SK-N-SH (cell line): ENCODE results near the gene RCSD1. TPM values are rescaled to one million over a fixed set of nuclear protein-coding genes. Genes with fewer than 3 reads are reported as not detected.

ENCODE experiments used
- CTCF ChIA-PET: fragments of 300-600, 350-600 bp; formaldehyde crosslinking; extraction: SDS; loops from one replicate; lab custom pipeline; 2021; lab: Yijun Ruan, JAX
- POLR2A ChIA-PET: fragments of 350-600 bp; sonication (Branson Sonifier 250); formaldehyde crosslinking; extraction: SDS; loops from one replicate; lab custom pipeline; 2020; ENCODE audit warnings: antibody characterized with exemption, inconsistent platforms; lab: Yijun Ruan, JAX
- DNase-seq: peaks from one replicate; pipeline ENCODE4 v3.0.0; 2012
- H2AFZ ChIP-seq: fragments of 200-600 bp; sonication (generic); 2 replicates; pipeline ENCODE4 v1.8.1; 2016; ENCODE audit warnings: antibody characterized with exemption, mild to moderate bottlenecking, low read depth
- H3F3A ChIP-seq: fragments of 200-600 bp; sonication (generic); replicated peaks from 2 replicates; pipeline ENCODE3; 2016; ENCODE audit warnings: antibody characterized with exemption, mild to moderate bottlenecking; ENCODE audit not compliant: insufficient read depth
- H3K27ac ChIP-seq, 2 experiments: fragments of 200-500 bp in 1 of 2; fragments of 200-600 bp in 1 of 2; sonication (Bioruptor generic) in 1 of 2; sonication (generic), shearing (Covaris generic) in 1 of 2; 2 replicates each; pipeline versions ENCODE4 v1.5.1 to v1.6.1; 2014 to 2016; ENCODE audit warnings: low read depth in 2 of 2, inconsistent platforms in 1 of 2, low read length in 1 of 2, mild to moderate bottlenecking in 1 of 2, mixed read lengths in 1 of 2
- H3K27me3 ChIP-seq: fragments of 200-600 bp; sonication (generic), shearing (Covaris generic); 2 replicates; pipeline ENCODE4 v1.6.1; 2016; ENCODE audit warnings: mixed run types; ENCODE audit not compliant: insufficient read depth
- H3K36me3 ChIP-seq, 2 experiments: fragments of 200-500 bp in 1 of 2; fragments of 200-600 bp in 1 of 2; sonication (Bioruptor generic) in 1 of 2; sonication (generic) in 1 of 2; replicated peaks in 1 of 2; 2 replicates each; pipeline versions ENCODE3 to v1.5.1; 2014 to 2016; ENCODE audit warnings: low read length in 1 of 2, mild to moderate bottlenecking in 1 of 2; ENCODE audit not compliant: insufficient read depth in 2 of 2, control insufficient read depth in 1 of 2
- H3K4me1 ChIP-seq, 2 experiments: fragments of 200-500 bp in 1 of 2; fragments of 200-600 bp in 1 of 2; sonication (Bioruptor generic) in 1 of 2; sonication (generic), shearing (Covaris generic) in 1 of 2; 2 replicates each; pipeline versions ENCODE4 v1.5.1 to v1.6.1; 2014 to 2016; ENCODE audit warnings: low read depth in 1 of 2, low read length in 1 of 2, mixed run types in 1 of 2; ENCODE audit not compliant: insufficient read depth in 2 of 2, control insufficient read depth in 1 of 2
- H3K4me2 ChIP-seq: fragments of 200-600 bp; sonication (generic), shearing (Covaris generic); 2 replicates; pipeline ENCODE4 v1.6.1; 2017; ENCODE audit warnings: mixed run types
- H3K4me3 ChIP-seq, 2 experiments: fragments of 200-500 bp in 1 of 2; fragments of 200-600 bp in 1 of 2; sonication (Bioruptor generic) in 1 of 2; sonication (generic), shearing (Covaris generic) in 1 of 2; 2 replicates each; pipeline versions ENCODE4 v1.5.1 to v1.8.1; 2014 to 2016; ENCODE audit warnings: low read depth in 2 of 2, inconsistent platforms in 1 of 2, low read length in 1 of 2, mild to moderate bottlenecking in 1 of 2, mixed read lengths in 1 of 2, moderate library complexity in 1 of 2
- H3K79me2 ChIP-seq: fragments of 200-600 bp; sonication (generic); 2 replicates; pipeline ENCODE4 v1.8.1; 2017; ENCODE audit warnings: mild to moderate bottlenecking; ENCODE audit not compliant: insufficient read depth
- H3K9ac ChIP-seq: fragments of 200-600 bp; sonication (generic); 2 replicates; pipeline ENCODE4 v1.6.1; 2017; ENCODE audit warnings: mixed run types
- H3K9me2 ChIP-seq: fragments of 200-600 bp; sonication (generic); 2 replicates; pipeline ENCODE4 v1.6.1; 2017; ENCODE audit warnings: mixed run types
- H3K9me3 ChIP-seq: fragments of 200-600 bp; sonication (generic); 2 replicates; pipeline ENCODE4 v1.6.1; 2017; ENCODE audit warnings: mixed run types, mild to moderate bottlenecking, moderate library complexity
- H4K20me1 ChIP-seq: fragments of 200-600 bp; sonication (generic); 2 replicates; pipeline ENCODE4 v1.6.1; 2017; ENCODE audit warnings: mild to moderate bottlenecking, mixed run types; ENCODE audit not compliant: insufficient read depth
- CTCF ChIP-seq: fragments of 200-600 bp; sonication (generic); IDR thresholded peaks from 2 replicates; pipeline ENCODE4 v1.6.1; 2017; ENCODE audit warnings: antibody characterized with exemption, mild to moderate bottlenecking, moderate library complexity
- FOXM1 ChIP-seq: IDR thresholded peaks from 2 replicates; pipeline ENCODE4 v1.4.0; 2012; ENCODE audit warnings: low read depth, mild to moderate bottlenecking
- JUND ChIP-seq: IDR thresholded peaks from 2 replicates; pipeline ENCODE4 v1.4.0; 2012
- NRF1 ChIP-seq: IDR thresholded peaks from 2 replicates; pipeline ENCODE4 v1.6.1; 2012; ENCODE audit warnings: low read depth, mild to moderate bottlenecking, low read length
- RAD21 ChIP-seq: IDR thresholded peaks from 2 replicates; pipeline ENCODE4 v1.6.1; 2012; ENCODE audit warnings: mild to moderate bottlenecking, low read length
- RFX5 ChIP-seq: IDR thresholded peaks from 2 replicates; pipeline ENCODE4 v1.6.1; 2012; ENCODE audit warnings: mild to moderate bottlenecking, improper control_type of control experiment, low read length
- RXRA ChIP-seq: IDR thresholded peaks from 2 replicates; pipeline ENCODE4 v1.4.0; 2012; ENCODE audit warnings: low read depth, mild to moderate bottlenecking, borderline replicate concordance
- SMC3 ChIP-seq: IDR thresholded peaks from 2 replicates; pipeline ENCODE4 v1.6.1; 2012; ENCODE audit warnings: low read depth, low read length, improper control_type of control experiment
- TCF12 ChIP-seq: IDR thresholded peaks from 2 replicates; pipeline ENCODE4 v1.4.0; 2012
- WGBS: methylation state at CpG from one replicate; pipeline ENCODE4 v1.1.6; 2017; ENCODE audit warnings: low lambda C conversion rate; 5-methylcytosine and 5-hydroxymethylcytosine counted together
- polyA plus RNA-seq, 3 experiments: library from polyadenylated mRNA; depleted of rRNA; stranded (reverse); fragments of >200 nt; gene quantifications; 2 replicates each; pipeline ENCODE4 v1.2.3, GENCODE V29; 2012
- TF ChIP-seq, protein P1 (sequence below): IDR thresholded peaks from 2 replicates; pipeline ENCODE4 v1.4.0; 2012; ENCODE audit warnings: low read depth, borderline replicate concordance

The RCSD1 gene
- polyA plus RNA-seq, 1 of the 3 experiments (the other 2 are of a cell fraction), result 0.02 TPM

GRCh38 chr1:167687919-167688519, 58.0 kb downstream of the RCSD1 start:
- no peaks in the 10 kb centered on the region for H3K9me3 ChIP-seq
- ChIA-PET POLR2A (interaction anchor here (0.7 kb wide), 1 partner anchor 88 kb away, joined by 3 read pairs; no protein-coding TSS in a partner anchor), CTCF (interaction anchor here (0.5 to 3.9 kb wide), 49 partner anchors 8 to 625 kb away, joined by 3 to 80 read pairs (median 4); partner anchors contain the start of gene CREG1)
- H3F3A ChIP-seq, result peaks cover 4% of the 10 kb centered on the region
- H3K27me3 ChIP-seq, result no peaks in the 10 kb centered on the region
- no peak; the same call in 1 of the 2 replicates for TF ChIP-seq RFX5
- peak; percentile 95 for TF ChIP-seq SMC3
- TF ChIP-seq JUND, result no peak
- peak; percentile 16; the same call in 1 of the 2 replicates for TF ChIP-seq NRF1
- peak; percentile 96 for TF ChIP-seq RAD21
- TF ChIP-seq, protein P1, sequence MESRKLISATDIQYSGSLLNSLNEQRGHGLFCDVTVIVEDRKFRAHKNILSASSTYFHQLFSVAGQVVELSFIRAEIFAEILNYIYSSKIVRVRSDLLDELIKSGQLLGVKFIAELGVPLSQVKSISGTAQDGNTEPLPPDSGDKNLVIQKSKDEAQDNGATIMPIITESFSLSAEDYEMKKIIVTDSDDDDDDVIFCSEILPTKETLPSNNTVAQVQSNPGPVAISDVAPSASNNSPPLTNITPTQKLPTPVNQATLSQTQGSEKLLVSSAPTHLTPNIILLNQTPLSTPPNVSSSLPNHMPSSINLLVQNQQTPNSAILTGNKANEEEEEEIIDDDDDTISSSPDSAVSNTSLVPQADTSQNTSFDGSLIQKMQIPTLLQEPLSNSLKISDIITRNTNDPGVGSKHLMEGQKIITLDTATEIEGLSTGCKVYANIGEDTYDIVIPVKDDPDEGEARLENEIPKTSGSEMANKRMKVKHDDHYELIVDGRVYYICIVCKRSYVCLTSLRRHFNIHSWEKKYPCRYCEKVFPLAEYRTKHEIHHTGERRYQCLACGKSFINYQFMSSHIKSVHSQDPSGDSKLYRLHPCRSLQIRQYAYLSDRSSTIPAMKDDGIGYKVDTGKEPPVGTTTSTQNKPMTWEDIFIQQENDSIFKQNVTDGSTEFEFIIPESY, result no peak
- peak; percentile 95 for TF ChIP-seq CTCF
- no peaks in the 10 kb centered on the region for H3K36me3 ChIP-seq
- no peaks in the 10 kb centered on the region for H3K79me2 ChIP-seq
- H3K27ac ChIP-seq, result no peak overlapping the region
- no peak overlapping the region for H2AFZ ChIP-seq
- no peak overlapping the region for H3K9ac ChIP-seq
- no peak overlapping the region for H3K4me2 ChIP-seq
- WGBS, result 30% methylated on average over 7 of the region's 7 CpGs
- no peak overlapping the region; a peak in 1 of 4 replicates for H3K4me3 ChIP-seq
- no peaks in the 10 kb centered on the region for H4K20me1 ChIP-seq
- H3K9me2 ChIP-seq, result no peaks in the 10 kb centered on the region
- H3K4me1 ChIP-seq, result peaks cover 8 to 17% of the 10 kb centered on the region in 2 experiments; a peak in 3 of 4 replicates
- DNase-seq, result peak; percentile 76

DNA sequence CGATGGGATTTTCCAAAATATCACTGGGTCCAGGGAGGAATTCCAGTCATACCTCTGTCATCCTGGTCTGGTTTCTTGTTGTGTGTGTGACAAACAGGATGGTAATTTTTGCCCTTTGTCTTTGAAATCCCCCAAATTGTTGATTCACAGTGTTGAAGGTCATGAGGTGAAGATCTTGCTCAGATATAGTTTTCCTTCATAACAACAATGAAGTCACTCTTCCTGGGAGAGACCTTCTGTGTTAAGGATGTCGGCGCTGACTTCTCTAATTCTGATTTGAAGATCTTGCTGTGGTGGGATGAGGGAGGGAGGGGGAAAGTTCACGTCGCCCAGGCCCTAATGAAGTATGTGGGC, 59.5 kb downstream of the RCSD1 start:
- peaks cover 4% of the 10 kb centered on the region for H3F3A ChIP-seq
- H3K9ac ChIP-seq, result no peak overlapping the region
- H3K9me3 ChIP-seq, result no peaks in the 10 kb centered on the region
- no peaks in the 10 kb centered on the region for H3K27me3 ChIP-seq
- DNase-seq, result no peak
- ChIA-PET POLR2A (no interaction called here), CTCF (interaction anchor here (1.4 kb wide), 1 partner anchor 89 kb away, joined by 8 read pairs; no protein-coding TSS in a partner anchor)
- no peaks in the 10 kb centered on the region for H3K9me2 ChIP-seq
- no peak overlapping the region for H3K4me3 ChIP-seq
- H3K36me3 ChIP-seq, result no peaks in the 10 kb centered on the region
- 72% methylated on average over 5 of the region's 5 CpGs for WGBS
- no peaks in the 10 kb centered on the region for H4K20me1 ChIP-seq
- peaks cover 0 to 3% of the 10 kb centered on the region in 2 experiments; a peak in 2 of 4 replicates for H3K4me1 ChIP-seq
- no peak overlapping the region for H3K27ac ChIP-seq
- no peak overlapping the region for H3K4me2 ChIP-seq
- no peaks in the 10 kb centered on the region for H3K79me2 ChIP-seq
- TF ChIP-seq TCF12 (0 out of 2 replicates have a peak, but pooled peaks have one; percentile 15), RXRA (no peak), FOXM1 (no peak)
- H2AFZ ChIP-seq, result no peak overlapping the region
